WTC11 (cell line): ENCODE data around the gene TEX11.

Source experiments
- ATF3 ChIP-seq: sonication (generic); formaldehyde crosslinking; conservative IDR thresholded peaks from 2 replicates; pipeline ENCODE4 v1.8.1; 2022; ENCODE audit warnings: mild to moderate bottlenecking, missing genetic modification reagents
- CTCF ChIP-seq: fragments of 200-600 bp; IDR thresholded peaks from 2 replicates; pipeline ENCODE4 v1.8.0; 2022; ENCODE audit warnings: antibody characterized with exemption
- GRHL2 ChIP-seq: fragments of 250-450 bp; sonication (Bioruptor Pico); IDR thresholded peaks from 2 replicates; pipeline ENCODE4 v1.8.0; 2022; ENCODE audit warnings: mild to moderate bottlenecking, moderate library complexity; ENCODE audit not compliant: insufficient replicate concordance, severe bottlenecking
- KAT7 ChIP-seq: sonication (generic); formaldehyde crosslinking; IDR thresholded peaks from 2 replicates; pipeline ENCODE4 v1.8.1; 2023; ENCODE audit warnings: missing genetic modification reagents, mild to moderate bottlenecking, borderline replicate concordance
- TEAD1 ChIP-seq: sonication (generic); formaldehyde crosslinking; IDR thresholded peaks from 2 replicates; pipeline ENCODE4 v1.8.0; 2022; ENCODE audit warnings: mild to moderate bottlenecking, missing genetic modification reagents

GRCh38 chrX:70664726-70665125 is 243.8 kb downstream of the TEX11 start:
- no peak for TF ChIP-seq TEAD1 (CRISPR knock-in tag)
- TF ChIP-seq KAT7 = no peak
- TF ChIP-seq GRHL2 (CRISPR knock-in tag) = no peak
- TF ChIP-seq CTCF = no peak
- no peak for TF ChIP-seq ATF3 (CRISPR knock-in tag)
